ENCODE measurements around the gene TSGA10IP. TPM values are rescaled to one million over a fixed set of nuclear protein-coding genes. Genes with fewer than 3 reads are reported as not detected.

Gene TSGA10IP
- polyA plus RNA-seq, 1 donor (not counting 4 experiments of a cell fraction or from before 2014, with no cell fraction given), result not detected

DNA sequence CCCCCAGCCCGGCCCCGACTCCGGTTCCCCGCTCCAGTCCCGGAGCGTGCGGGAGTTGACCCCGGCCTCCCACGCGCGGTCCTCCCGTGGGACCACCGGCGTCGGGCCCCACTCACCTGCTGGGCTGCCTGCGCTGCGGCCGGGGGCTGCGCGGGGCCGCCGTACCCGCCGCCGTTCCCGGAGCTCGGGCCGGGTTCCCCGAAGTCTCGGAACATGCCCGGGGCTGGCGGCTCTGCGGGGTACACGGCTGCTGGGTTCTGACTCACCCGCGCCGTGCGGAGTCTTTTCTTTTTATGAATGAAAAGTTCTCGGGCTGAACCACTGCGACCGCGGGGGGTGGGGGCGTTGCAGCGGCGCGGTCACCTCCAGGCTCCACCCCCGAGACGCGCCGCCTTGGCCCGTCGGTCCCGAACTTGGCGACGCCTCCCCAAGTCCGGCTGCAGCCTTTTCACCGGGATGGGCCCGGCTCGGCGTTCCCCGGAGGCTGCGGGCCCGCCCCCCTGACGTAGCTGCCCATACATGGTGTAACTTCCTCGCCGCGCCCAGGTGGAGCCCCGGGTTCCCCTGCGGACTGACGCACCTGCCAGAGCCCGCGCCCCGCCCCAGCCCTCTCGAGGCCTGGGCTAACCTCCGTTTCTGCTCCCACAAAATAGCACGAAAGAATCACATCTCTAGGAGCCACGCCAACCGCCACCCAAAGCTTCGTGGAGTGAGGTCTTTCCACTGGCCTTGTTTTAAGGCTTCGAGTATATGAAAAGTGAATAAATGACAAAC, 45.0 kb upstream of the TSGA10IP start, which contains the start of gene FOSL1:
FOSL1 (minus strand) TSS at position 264 of the 774 bp plus-strand sequence; CDS start at position 215, 49 bp downstream.
- peaks cover 23% of the 10 kb centered on the region for H4K20me1 ChIP-seq (ENCODE audit: control insufficient read depth, extremely low read depth, insufficient read depth, low read length)
- H3K9me1 ChIP-seq (ENCODE audit: control insufficient read depth, extremely low read depth, insufficient read depth, low read length), result peaks cover 2% of the 10 kb centered on the region
- FAIRE-seq (no peak), DNase-seq (ENCODE audit: low read depth, low spot score) (no peak)
- H3K27me3 ChIP-seq (ENCODE audit: control insufficient read depth, extremely low read depth, insufficient read depth, low read length), result no peaks in the 10 kb centered on the region
- dilution Hi-C loops (cut with MboI; ENCODE audit: extremely low pct_ligation_motif_present, low sequenced_read_pairs), result no loop called here
- peak within 1 kb of the TSS; percentile 94 to 99 (median 97) for H3K4me3 ChIP-seq (ENCODE audit: control insufficient read depth in 2 of 3, extremely low read depth in 1 of 3, insufficient read depth in 2 of 3, low read depth in 1 of 3, low read length in 3 of 3)
- peaks cover 62% of the 10 kb centered on the region for H3K4me1 ChIP-seq (ENCODE audit: control insufficient read depth, extremely low read depth, insufficient read depth, low read length)
- H3K79me2 ChIP-seq (ENCODE audit: control insufficient read depth, insufficient read depth, low read length), result peaks cover 56% of the 10 kb centered on the region
- H3K27ac ChIP-seq (ENCODE audit: control insufficient read depth, insufficient read depth, low read length), result peak within 1 kb of the TSS; percentile 98
- no peak within 1 kb of the TSS for H2AFZ ChIP-seq (ENCODE audit: control insufficient read depth, low read length)
- H3K36me3 ChIP-seq (ENCODE audit: control insufficient read depth in 2 of 2, extremely low read depth in 1 of 2, insufficient read depth in 2 of 2, low read length in 2 of 2), result peaks cover 17 to 31% of the 10 kb centered on the region in 2 experiments
- H3K4me2 ChIP-seq (ENCODE audit: control insufficient read depth, extremely low read depth, insufficient read depth, low read depth, low read length), result peak within 1 kb of the TSS; percentile 82
- TF ChIP-seq, protein P1, sequence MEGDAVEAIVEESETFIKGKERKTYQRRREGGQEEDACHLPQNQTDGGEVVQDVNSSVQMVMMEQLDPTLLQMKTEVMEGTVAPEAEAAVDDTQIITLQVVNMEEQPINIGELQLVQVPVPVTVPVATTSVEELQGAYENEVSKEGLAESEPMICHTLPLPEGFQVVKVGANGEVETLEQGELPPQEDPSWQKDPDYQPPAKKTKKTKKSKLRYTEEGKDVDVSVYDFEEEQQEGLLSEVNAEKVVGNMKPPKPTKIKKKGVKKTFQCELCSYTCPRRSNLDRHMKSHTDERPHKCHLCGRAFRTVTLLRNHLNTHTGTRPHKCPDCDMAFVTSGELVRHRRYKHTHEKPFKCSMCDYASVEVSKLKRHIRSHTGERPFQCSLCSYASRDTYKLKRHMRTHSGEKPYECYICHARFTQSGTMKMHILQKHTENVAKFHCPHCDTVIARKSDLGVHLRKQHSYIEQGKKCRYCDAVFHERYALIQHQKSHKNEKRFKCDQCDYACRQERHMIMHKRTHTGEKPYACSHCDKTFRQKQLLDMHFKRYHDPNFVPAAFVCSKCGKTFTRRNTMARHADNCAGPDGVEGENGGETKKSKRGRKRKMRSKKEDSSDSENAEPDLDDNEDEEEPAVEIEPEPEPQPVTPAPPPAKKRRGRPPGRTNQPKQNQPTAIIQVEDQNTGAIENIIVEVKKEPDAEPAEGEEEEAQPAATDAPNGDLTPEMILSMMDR (optimal IDR thresholded peaks at IDR 0.05 in 1 of 3, IDR thresholded peaks at IDR 0.05 in 1 of 3, conservative IDR thresholded peaks at IDR 0.05 in 1 of 3; ENCODE audit: extremely low read depth in 1 of 3, insufficient read depth in 2 of 3, low read length in 3 of 3), result no peak
- TF ChIP-seq EZH2 (IDR thresholded peaks at IDR 0.05; ENCODE audit: low read length), result no peak
- peak within 1 kb of the TSS; percentile 99 for H3K9ac ChIP-seq (ENCODE audit: control insufficient read depth, extremely low read depth, insufficient read depth, low read length)
- H3K9me3 ChIP-seq (ENCODE audit: control insufficient read depth, low read depth, low read length), result no peaks in the 10 kb centered on the region

DNA sequence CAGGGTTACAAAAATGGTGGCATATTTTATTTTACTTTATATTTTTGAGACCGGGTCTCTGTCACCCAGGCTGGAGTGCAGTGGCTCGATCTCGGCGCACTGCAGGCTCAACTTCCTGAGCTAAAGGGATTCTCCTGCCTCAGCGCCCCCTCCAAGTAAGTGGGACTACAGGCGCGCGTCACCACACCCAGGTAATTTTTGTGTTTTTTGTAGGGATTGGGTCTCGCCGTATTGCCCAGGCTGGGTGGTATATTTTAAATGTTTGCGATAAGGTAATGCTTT, 44.4 kb upstream of the TSGA10IP start:
- Histone ChIP-seq H3K9ac (ENCODE audit: control insufficient read depth, extremely low read depth, insufficient read depth, low read length) (peak overlapping the region; percentile 44), H3K27ac (ENCODE audit: control insufficient read depth, insufficient read depth, low read length) (peak overlapping the region; percentile 76), H3K27me3 (ENCODE audit: control insufficient read depth, extremely low read depth, insufficient read depth, low read length) (no peaks in the 10 kb centered on the region), H3K36me3 (ENCODE audit: control insufficient read depth in 2 of 2, extremely low read depth in 1 of 2, insufficient read depth in 2 of 2, low read length in 2 of 2) (peaks cover 13 to 26% of the 10 kb centered on the region in 2 experiments), H3K4me3 (ENCODE audit: control insufficient read depth in 2 of 3, extremely low read depth in 1 of 3, insufficient read depth in 2 of 3, low read depth in 1 of 3, low read length in 3 of 3) (peak overlapping the region in 2 of 3 experiments; percentile 44 to 51), H2AFZ (ENCODE audit: control insufficient read depth, low read length) (no peak overlapping the region), H4K20me1 (ENCODE audit: control insufficient read depth, extremely low read depth, insufficient read depth, low read length) (peaks cover 18% of the 10 kb centered on the region), H3K9me1 (ENCODE audit: control insufficient read depth, extremely low read depth, insufficient read depth, low read length) (peaks cover 2% of the 10 kb centered on the region), H3K79me2 (ENCODE audit: control insufficient read depth, insufficient read depth, low read length) (peaks cover 51% of the 10 kb centered on the region), H3K4me1 (ENCODE audit: control insufficient read depth, extremely low read depth, insufficient read depth, low read length) (peaks cover 57% of the 10 kb centered on the region), H3K9me3 (ENCODE audit: control insufficient read depth, low read depth, low read length) (no peaks in the 10 kb centered on the region), H3K4me2 (ENCODE audit: control insufficient read depth, extremely low read depth, insufficient read depth, low read depth, low read length) (peak overlapping the region; percentile 82)
- dilution Hi-C loops (cut with MboI; ENCODE audit: extremely low pct_ligation_motif_present, low sequenced_read_pairs), result no loop called here
- DNase-seq (ENCODE audit: low read depth, low spot score) (no peak), FAIRE-seq (no peak)
- no peak for TF ChIP-seq EZH2 (IDR thresholded peaks at IDR 0.05; ENCODE audit: low read length)
- TF ChIP-seq, protein P1 (optimal IDR thresholded peaks at IDR 0.05 in 1 of 3, IDR thresholded peaks at IDR 0.05 in 1 of 3, conservative IDR thresholded peaks at IDR 0.05 in 1 of 3; ENCODE audit: extremely low read depth in 1 of 3, insufficient read depth in 2 of 3, low read length in 3 of 3), result no peak

All from keratinocyte (primary cell).